Smooth muscle cell of the umbilical artery (primary cell): ENCODE data around the gene PDZD2. TPM values are rescaled to one million over a fixed set of nuclear protein-coding genes. Genes with fewer than 3 reads are reported as not detected.

Source experiments
- total RNA-seq: library from RNA; depleted of rRNA; stranded (reverse); fragments of >200 nt; gene quantifications from 2 replicates; pipeline ENCODE4 v1.2.3, GENCODE V29; 2014

PDZD2 gene
- total RNA-seq = under 0.01 and 0.05 TPM in 2 replicates

GRCh38 chr5:31638748-31639418 is at the start of gene PDZD2:
TSS of gene PDZD2 (plus strand) at chr5:31639131.

Other genes with a start within 250 kb of the PDZD2 start
- gene DROSHA, start 107.0 kb upstream of the PDZD2 start, total RNA-seq = 60.9 and 104 TPM in 2 replicates
- gene C5orf22, start 106.8 kb upstream of the PDZD2 start, total RNA-seq = 21.1 and 32.4 TPM in 2 replicates